Small intestine (tissue), 7 donors: Measurements from ENCODE around the gene CCDC187. TPM values are rescaled to one million over a fixed set of nuclear protein-coding genes. Genes with fewer than 3 reads are reported as not detected.

Experiments used
- DNase-seq, 2 donors: peaks; one replicate each; pipeline versions ENCODE4 v3.0.0 to v3.0.0-alpha.2; 2013
- FAIRE-seq: peaks from 2 replicates; lab custom pipeline; 2012; peaks lifted over from hg19 to GRCh38; lab: Jason Lieb, UNC
- H3K27ac ChIP-seq, 3 donors: one replicate each; pipeline ENCODE4 v1.5.1; 2013; ENCODE audit warnings: low read length in 2 of 3, mild to moderate bottlenecking in 2 of 3, control low read depth in 1 of 3, inconsistent platforms in 1 of 3, low read depth in 1 of 3, moderate library complexity in 1 of 3
- H3K27me3 ChIP-seq, 3 donors: one replicate each; pipeline ENCODE4 v1.6.1; 2013; ENCODE audit warnings: low read length in 3 of 3, inconsistent platforms in 1 of 3; ENCODE audit not compliant: control insufficient read depth in 3 of 3, insufficient read depth in 3 of 3
- H3K36me3 ChIP-seq, 3 donors: one replicate each; pipeline ENCODE4 v1.6.1; 2013; ENCODE audit warnings: low read length in 3 of 3, inconsistent platforms in 1 of 3, low read depth in 1 of 3, mild to moderate bottlenecking in 1 of 3, moderate library complexity in 1 of 3; ENCODE audit not compliant: control insufficient read depth in 3 of 3, insufficient read depth in 2 of 3
- H3K4me1 ChIP-seq, 3 donors: one replicate each; pipeline ENCODE4 v1.6.1; 2013; ENCODE audit warnings: low read length in 2 of 3, inconsistent platforms in 1 of 3, low read depth in 1 of 3, mild to moderate bottlenecking in 1 of 3, moderate library complexity in 1 of 3; ENCODE audit not compliant: control insufficient read depth in 3 of 3, insufficient read depth in 2 of 3
- H3K4me3 ChIP-seq, 3 donors: one replicate each; pipeline ENCODE4 v1.5.1; 2013; ENCODE audit warnings: low read length in 3 of 3, control low read depth in 1 of 3, inconsistent platforms in 1 of 3, low read depth in 1 of 3, mild to moderate bottlenecking in 1 of 3, moderate library complexity in 1 of 3
- H3K9me3 ChIP-seq, 2 donors: one replicate each; pipeline ENCODE4 v1.6.1; 2013; ENCODE audit warnings: low read depth in 1 of 2, low read length in 1 of 2; ENCODE audit not compliant: control insufficient read depth in 2 of 2, insufficient read depth in 1 of 2
- WGBS, 3 donors: extraction: QIAGEN DNeasy Blood & Tissue Kit; methylation state at CpG; one replicate each; pipeline ENCODE4 v1.1.7; 2013; 5-methylcytosine and 5-hydroxymethylcytosine counted together
- polyA plus RNA-seq, 4 donors: library from polyadenylated mRNA; stranded (reverse) in 3 of 4; unstranded in 1 of 4; fragments of 200-250 nt in 3 of 4; fragments of 120-200 nt in 1 of 4; gene quantifications; one replicate each; pipeline versions ENCODE4 v1.2.1 to v1.2.3, GENCODE V29; 2013
- donor health status: healthy with polysubstance abuse.
- donor health status: control.
- donor health status: control.
- donor health status: Bipolar disorder and iron deficiency.
- donor health status: healthy.

The CCDC187 gene
- polyA plus RNA-seq, 4 donors: 0.01 to 2.7 TPM; not detected in 2

GRCh38 chr9:136275655-136276429, 28.1 kb downstream of the CCDC187 start:
- no peaks in the 10 kb centered on the region for H3K4me1 ChIP-seq
- DNase-seq: no peak
- H3K4me3 ChIP-seq: no peak overlapping the region
- H3K9me3 ChIP-seq: peaks cover 0 to 4% of the 10 kb centered on the region in 2 donors
- no peak overlapping the region for H3K27ac ChIP-seq
- FAIRE-seq: no peak
- H3K36me3 ChIP-seq: no peaks in the 10 kb centered on the region
- peaks cover 0 to 6% (median 2%) of the 10 kb centered on the region in 3 donors for H3K27me3 ChIP-seq
- WGBS, 3 donors: 61 to 68% (median 64%) methylated on average over 20 to 21 of the region's 21 CpGs

GRCh38 chr9:136274786-136275654, 28.9 kb downstream of the CCDC187 start:
- DNase-seq (no peak), FAIRE-seq (no peak)
- no peak overlapping the region for H3K4me3 ChIP-seq
- peaks cover 0 to 2% of the 10 kb centered on the region in 2 donors for H3K9me3 ChIP-seq
- H3K36me3 ChIP-seq: no peaks in the 10 kb centered on the region
- peaks cover 0 to 6% (median 4%) of the 10 kb centered on the region in 3 donors for H3K27me3 ChIP-seq
- H3K27ac ChIP-seq: no peak overlapping the region
- 71 to 76% (median 75%) methylated on average over 28 of the region's 28 CpGs for WGBS, 3 donors
- H3K4me1 ChIP-seq: no peaks in the 10 kb centered on the region

GRCh38 chr9:136273921-136274785, 29.7 kb downstream of the CCDC187 start:
- no peaks in the 10 kb centered on the region for H3K4me1 ChIP-seq
- no peaks in the 10 kb centered on the region for H3K36me3 ChIP-seq
- DNase-seq: no peak
- no peaks in the 10 kb centered on the region for H3K9me3 ChIP-seq
- WGBS, 3 donors: 78 to 85% (median 81%) methylated on average over 28 of the region's 28 CpGs
- H3K27ac ChIP-seq: no peak overlapping the region
- H3K27me3 ChIP-seq: peaks cover 0 to 6% (median 5%) of the 10 kb centered on the region in 3 donors
- FAIRE-seq: no peak
- H3K4me3 ChIP-seq: no peak overlapping the region

GRCh38 chr9:136273244-136273865, 30.5 kb downstream of the CCDC187 start:
- FAIRE-seq: no peak
- DNase-seq: no peak
- Histone ChIP-seq H3K27me3 (peaks cover 0 to 13% (median 6%) of the 10 kb centered on the region in 3 donors), H3K4me3 (no peak overlapping the region), H3K27ac (no peak overlapping the region), H3K9me3 (no peaks in the 10 kb centered on the region), H3K36me3 (no peaks in the 10 kb centered on the region), H3K4me1 (no peaks in the 10 kb centered on the region)
- WGBS, 3 donors: 74 to 83% (median 78%) methylated on average over 14 of the region's 14 CpGs

- no peaks in the 10 kb centered on the region for H3K9me3 ChIP-seq
- H3K27me3 ChIP-seq: peaks cover 0 to 20% (median under 1%) of the 10 kb centered on the region in 3 donors
- no peak overlapping the region for H3K4me3 ChIP-seq
- WGBS, 3 donors: 80 to 82% (median 81%) methylated on average over 13 of the region's 13 CpGs
- DNase-seq (no peak), FAIRE-seq (no peak)
- no peak overlapping the region for H3K27ac ChIP-seq
- H3K36me3 ChIP-seq: no peaks in the 10 kb centered on the region
- H3K4me1 ChIP-seq: peaks cover 0 to 9% (median 0%) of the 10 kb centered on the region in 3 donors
Observed at GRCh38 chr9:136270173-136270705, 33.7 kb downstream of the CCDC187 start.

GRCh38 chr9:136268735-136269134, 35.2 kb downstream of the CCDC187 start:
- 55 to 72% (median 64%) methylated on average over 6 of the region's 6 CpGs for WGBS, 3 donors
- DNase-seq (no peak), FAIRE-seq (no peak)
- H3K4me3 ChIP-seq: no peak overlapping the region
- H3K4me1 ChIP-seq: peaks cover 0 to 9% (median 0%) of the 10 kb centered on the region in 3 donors
- H3K27me3 ChIP-seq: peaks cover 0 to 18% (median 0%) of the 10 kb centered on the region in 3 donors
- H3K36me3 ChIP-seq: no peaks in the 10 kb centered on the region
- no peaks in the 10 kb centered on the region for H3K9me3 ChIP-seq
- H3K27ac ChIP-seq: no peak overlapping the region

- H3K4me3 ChIP-seq: no peak overlapping the region
- H3K9me3 ChIP-seq: no peaks in the 10 kb centered on the region
- no peak overlapping the region for H3K27ac ChIP-seq
- H3K27me3 ChIP-seq: peaks cover 0 to 18% (median 0%) of the 10 kb centered on the region in 3 donors
- peaks cover 0 to 9% (median 0%) of the 10 kb centered on the region in 3 donors for H3K4me1 ChIP-seq
- H3K36me3 ChIP-seq: no peaks in the 10 kb centered on the region
- FAIRE-seq (no peak), DNase-seq (peak in 1 of 2 donors; percentile 21)
- WGBS, 3 donors: 39 to 55% (median 42%) methylated on average over 6 of the region's 6 CpGs
Observed at GRCh38 chr9:136268318-136268717, 35.6 kb downstream of the CCDC187 start.
